ENCODE results near the gene GPX4. TPM values are rescaled to one million over a fixed set of nuclear protein-coding genes. Genes with fewer than 3 reads are reported as not detected.

The GPX4 gene
- total and polyA plus RNA-seq, 9 of the 15 experiments (the other 6 are each of a cell fraction or from before 2014, with no cell fraction given) = 61.4 to 661 (median 349) TPM

- TF ChIP-seq ZNF436 (CRISPR knock-in tag; IDR thresholded peaks at IDR 0.05) (no peak), PRMT5 (CRISPR knock-in tag; IDR thresholded peaks at IDR 0.05) (no peak), CREB1 (IDR thresholded peaks at IDR 0.05) (no peak), CREB1 (CRISPR knock-in tag; IDR thresholded peaks at IDR 0.05) (0 out of 2 replicates have a peak, but pooled peaks have one; percentile 11), ZNF253 (CRISPR knock-in tag; conservative IDR thresholded peaks at IDR 0.05) (no peak), NRF1 (conservative IDR thresholded peaks at IDR 0.05 in 1 of 2, IDR thresholded peaks at IDR 0.05 in 1 of 2) (no peak), SPI1 (IDR thresholded peaks at IDR 0.05; ENCODE audit: borderline replicate concordance, low read depth, low read length) (no peak), ZFPM2 (CRISPR knock-in tag; IDR thresholded peaks at IDR 0.05) (no peak), GTF2E2 (tag; IDR thresholded peaks at IDR 0.05) (no peak), EP400 (IDR thresholded peaks at IDR 0.05) (no peak), CREBBP (IDR thresholded peaks at IDR 0.05; ENCODE audit: low read depth, low read length) (no peak), CREB3L1 (IDR thresholded peaks at IDR 0.05; ENCODE audit: borderline replicate concordance, low read depth) (no peak), NR2C1 (IDR thresholded peaks at IDR 0.05) (no peak), NR2C1 (tag; IDR thresholded peaks at IDR 0.05) (no peak), ZBTB33 (CRISPR knock-in tag; IDR thresholded peaks at IDR 0.05) (peak; percentile 92), E2F4 (CRISPR knock-in tag; IDR thresholded peaks at IDR 0.05; ENCODE audit: low read depth) (0 out of 2 replicates have a peak, but pooled peaks have one; percentile 20), ARID3A (IDR thresholded peaks at IDR 0.05; ENCODE audit: borderline replicate concordance, low read depth, low read length) (no peak), SP1 (CRISPR knock-in tag; IDR thresholded peaks at IDR 0.05) (no peak), CREB3 (tag; conservative IDR thresholded peaks at IDR 0.05; ENCODE audit: low read depth) (no peak), ZSCAN32 (CRISPR knock-in tag; IDR thresholded peaks at IDR 0.05) (no peak)
These were observed 22.3 kb upstream of the GPX4 start (continued) for GRCh38 chr19:1081301-1082164.
